ENCODE results near the gene STAMBPL1. TPM values are rescaled to one million over a fixed set of nuclear protein-coding genes. Genes with fewer than 3 reads are reported as not detected.

The STAMBPL1 gene
- total RNA-seq, 1 experiment from 2014 or later: 0.54 TPM

DNA sequence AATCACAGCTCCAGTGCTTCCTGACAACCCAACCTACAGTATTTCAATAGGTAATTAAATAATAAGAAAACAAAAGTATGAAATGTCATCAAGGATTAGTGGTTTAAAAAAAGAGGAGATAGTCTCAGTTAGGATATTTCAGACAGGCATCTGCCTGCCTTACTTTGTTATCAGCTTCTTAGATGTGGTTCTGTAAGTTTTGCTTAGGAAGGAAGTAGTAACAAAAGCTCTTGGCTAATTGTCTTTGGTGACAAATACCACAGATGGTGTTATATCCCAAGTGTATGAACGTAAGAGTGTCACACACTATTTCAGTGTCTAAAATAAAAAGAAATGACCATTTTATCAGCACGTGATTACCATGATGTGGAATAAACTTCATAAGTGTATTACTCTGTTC is 82.3 kb downstream of the STAMBPL1 start:
- CTCF ChIA-PET: no interaction called here
- Histone ChIP-seq H3K4me1 (no peaks in the 10 kb centered on the region), H3K4me3 (ENCODE audit: low read depth, low read length) (no peak overlapping the region), H3K27me3 (replicated peaks; ENCODE audit: control insufficient read depth, insufficient read depth, low read length) (no peaks in the 10 kb centered on the region), H3K9me3 (no peaks in the 10 kb centered on the region), H3K36me3 (ENCODE audit: control insufficient read depth, insufficient read depth, low read length) (no peaks in the 10 kb centered on the region)
- intact Hi-C loops (cut with micrococcal nuclease; ENCODE audit: unreplicated experiment): no loop called here
- Mint-ChIP-seq H3K27me3 (ENCODE audit: insufficient read depth, unreplicated experiment) (peaks cover 4% of the 10 kb centered on the region), H3K9me3 (ENCODE audit: unreplicated experiment) (no peaks in the 10 kb centered on the region), H3K27ac (ENCODE audit: unreplicated experiment) (no peak overlapping the region), H3K4me1 (ENCODE audit: low read depth, unreplicated experiment) (no peaks in the 10 kb centered on the region), H3K36me3 (ENCODE audit: insufficient read depth, unreplicated experiment) (no peaks in the 10 kb centered on the region), H3K4me3 (ENCODE audit: unreplicated experiment) (no peak overlapping the region)
- no peak for DNase-seq
- TF ChIP-seq, protein P1, sequence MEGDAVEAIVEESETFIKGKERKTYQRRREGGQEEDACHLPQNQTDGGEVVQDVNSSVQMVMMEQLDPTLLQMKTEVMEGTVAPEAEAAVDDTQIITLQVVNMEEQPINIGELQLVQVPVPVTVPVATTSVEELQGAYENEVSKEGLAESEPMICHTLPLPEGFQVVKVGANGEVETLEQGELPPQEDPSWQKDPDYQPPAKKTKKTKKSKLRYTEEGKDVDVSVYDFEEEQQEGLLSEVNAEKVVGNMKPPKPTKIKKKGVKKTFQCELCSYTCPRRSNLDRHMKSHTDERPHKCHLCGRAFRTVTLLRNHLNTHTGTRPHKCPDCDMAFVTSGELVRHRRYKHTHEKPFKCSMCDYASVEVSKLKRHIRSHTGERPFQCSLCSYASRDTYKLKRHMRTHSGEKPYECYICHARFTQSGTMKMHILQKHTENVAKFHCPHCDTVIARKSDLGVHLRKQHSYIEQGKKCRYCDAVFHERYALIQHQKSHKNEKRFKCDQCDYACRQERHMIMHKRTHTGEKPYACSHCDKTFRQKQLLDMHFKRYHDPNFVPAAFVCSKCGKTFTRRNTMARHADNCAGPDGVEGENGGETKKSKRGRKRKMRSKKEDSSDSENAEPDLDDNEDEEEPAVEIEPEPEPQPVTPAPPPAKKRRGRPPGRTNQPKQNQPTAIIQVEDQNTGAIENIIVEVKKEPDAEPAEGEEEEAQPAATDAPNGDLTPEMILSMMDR (IDR thresholded peaks at IDR 0.05; ENCODE audit: insufficient read depth in 1 of 2, low read depth in 1 of 2, low read length in 1 of 2, severe bottlenecking in 1 of 2, unreplicated experiment in 1 of 2): no peak
- no TSS peak for BruUV-seq (replicated peaks)
- POLR2A ChIA-PET: no interaction called here

DNA sequence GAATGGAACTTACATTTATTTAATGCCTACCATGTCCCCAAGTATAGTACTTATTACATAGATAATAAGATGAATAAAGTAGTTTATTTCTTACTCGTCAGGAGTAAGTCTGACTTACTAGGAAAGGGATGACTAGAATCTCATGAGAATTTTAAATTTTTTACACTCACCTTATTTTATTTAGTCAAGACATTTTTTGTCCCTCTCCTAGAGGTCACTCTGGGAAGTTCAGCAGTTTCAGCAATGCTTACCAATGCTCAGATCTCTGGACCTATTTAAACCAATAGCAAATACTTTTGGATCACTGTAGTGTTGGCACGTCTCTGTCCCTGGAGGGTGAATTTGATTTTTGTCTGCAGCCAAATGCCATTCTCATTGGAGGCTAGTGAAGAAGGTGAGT is 83.3 kb downstream of the STAMBPL1 start:
- Histone ChIP-seq H3K36me3 (ENCODE audit: control insufficient read depth, insufficient read depth, low read length) (no peaks in the 10 kb centered on the region), H3K27me3 (replicated peaks; ENCODE audit: control insufficient read depth, insufficient read depth, low read length) (no peaks in the 10 kb centered on the region), H3K4me1 (no peaks in the 10 kb centered on the region), H3K4me3 (ENCODE audit: low read depth, low read length) (no peak overlapping the region), H3K9me3 (no peaks in the 10 kb centered on the region)
- no peak overlapping the region for H3K4me3 Mint-ChIP-seq (ENCODE audit: unreplicated experiment)
- BruUV-seq (replicated peaks): no TSS peak
- no peaks in the 10 kb centered on the region for H3K9me3 Mint-ChIP-seq (ENCODE audit: unreplicated experiment)
- TF ChIP-seq, protein P1 (IDR thresholded peaks at IDR 0.05; ENCODE audit: insufficient read depth in 1 of 2, low read depth in 1 of 2, low read length in 1 of 2, severe bottlenecking in 1 of 2, unreplicated experiment in 1 of 2): peak in 1 of 2 experiments; percentile 12
- no peaks in the 10 kb centered on the region for H3K4me1 Mint-ChIP-seq (ENCODE audit: low read depth, unreplicated experiment)
- peaks cover 4% of the 10 kb centered on the region for H3K27me3 Mint-ChIP-seq (ENCODE audit: insufficient read depth, unreplicated experiment)
- ChIA-PET POLR2A (no interaction called here), CTCF (no interaction called here)
- no peak for DNase-seq
- no peaks in the 10 kb centered on the region for H3K36me3 Mint-ChIP-seq (ENCODE audit: insufficient read depth, unreplicated experiment)
- no peak overlapping the region for H3K27ac Mint-ChIP-seq (ENCODE audit: unreplicated experiment)
- intact Hi-C loops (cut with micrococcal nuclease; ENCODE audit: unreplicated experiment): no loop called here

DNA sequence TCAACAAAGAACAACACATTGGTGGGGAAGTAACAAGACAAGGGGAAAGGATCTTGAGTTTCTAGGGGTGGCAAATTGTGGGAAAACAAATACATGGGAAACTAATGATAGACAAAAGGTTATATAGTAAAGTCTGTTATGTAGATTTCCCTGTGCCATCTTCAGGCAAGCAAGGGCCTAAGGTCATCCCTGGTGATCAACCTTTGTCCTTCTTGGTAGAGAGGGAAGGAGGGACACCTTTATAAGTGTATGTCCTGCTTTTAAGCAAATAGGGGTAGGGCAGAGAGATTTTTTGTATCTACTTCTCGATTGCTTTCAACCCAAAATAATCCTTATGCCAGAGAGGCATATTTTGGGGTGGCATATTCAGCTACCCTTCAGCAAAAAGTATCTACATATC is 84.3 kb downstream of the STAMBPL1 start:
- Mint-ChIP-seq H3K27ac (ENCODE audit: unreplicated experiment) (no peak overlapping the region), H3K27me3 (ENCODE audit: insufficient read depth, unreplicated experiment) (peaks cover 4% of the 10 kb centered on the region), H3K9me3 (ENCODE audit: unreplicated experiment) (no peaks in the 10 kb centered on the region), H3K36me3 (ENCODE audit: insufficient read depth, unreplicated experiment) (no peaks in the 10 kb centered on the region), H3K4me3 (ENCODE audit: unreplicated experiment) (no peak overlapping the region), H3K4me1 (ENCODE audit: low read depth, unreplicated experiment) (no peaks in the 10 kb centered on the region)
- POLR2A ChIA-PET: no interaction called here
- DNase-seq: no peak
- intact Hi-C loops (cut with micrococcal nuclease; ENCODE audit: unreplicated experiment): no loop called here
- H3K9me3 ChIP-seq: no peaks in the 10 kb centered on the region
- CTCF ChIA-PET: no interaction called here
- no peaks in the 10 kb centered on the region for H3K27me3 ChIP-seq (replicated peaks; ENCODE audit: control insufficient read depth, insufficient read depth, low read length)
- H3K4me3 ChIP-seq (ENCODE audit: low read depth, low read length): no peak overlapping the region
- H3K36me3 ChIP-seq (ENCODE audit: control insufficient read depth, insufficient read depth, low read length): no peaks in the 10 kb centered on the region
- TF ChIP-seq, protein P1 (IDR thresholded peaks at IDR 0.05; ENCODE audit: insufficient read depth in 1 of 2, low read depth in 1 of 2, low read length in 1 of 2, severe bottlenecking in 1 of 2, unreplicated experiment in 1 of 2): no peak
- H3K4me1 ChIP-seq: no peaks in the 10 kb centered on the region
- no TSS peak for BruUV-seq (replicated peaks)

Data from Caco-2 (cell line).